GM19324 (cell line): Measurements from ENCODE around the gene CERS5.
"Not testable (repeated sequence)": the region's sequence is repeated elsewhere in the genome, so short reads cannot be mapped to it uniquely, and the experiment has no call there.

Experiments used
- ATAC-seq: cut with Tn5 transposase; IDR thresholded peaks from one replicate; pipeline ENCODE4 v1.9.1; 2021; ENCODE audit warnings: mild to moderate bottlenecking, moderate library complexity; ENCODE audit not compliant: unreplicated experiment, low FRiP score

CERS5 gene

DNA sequence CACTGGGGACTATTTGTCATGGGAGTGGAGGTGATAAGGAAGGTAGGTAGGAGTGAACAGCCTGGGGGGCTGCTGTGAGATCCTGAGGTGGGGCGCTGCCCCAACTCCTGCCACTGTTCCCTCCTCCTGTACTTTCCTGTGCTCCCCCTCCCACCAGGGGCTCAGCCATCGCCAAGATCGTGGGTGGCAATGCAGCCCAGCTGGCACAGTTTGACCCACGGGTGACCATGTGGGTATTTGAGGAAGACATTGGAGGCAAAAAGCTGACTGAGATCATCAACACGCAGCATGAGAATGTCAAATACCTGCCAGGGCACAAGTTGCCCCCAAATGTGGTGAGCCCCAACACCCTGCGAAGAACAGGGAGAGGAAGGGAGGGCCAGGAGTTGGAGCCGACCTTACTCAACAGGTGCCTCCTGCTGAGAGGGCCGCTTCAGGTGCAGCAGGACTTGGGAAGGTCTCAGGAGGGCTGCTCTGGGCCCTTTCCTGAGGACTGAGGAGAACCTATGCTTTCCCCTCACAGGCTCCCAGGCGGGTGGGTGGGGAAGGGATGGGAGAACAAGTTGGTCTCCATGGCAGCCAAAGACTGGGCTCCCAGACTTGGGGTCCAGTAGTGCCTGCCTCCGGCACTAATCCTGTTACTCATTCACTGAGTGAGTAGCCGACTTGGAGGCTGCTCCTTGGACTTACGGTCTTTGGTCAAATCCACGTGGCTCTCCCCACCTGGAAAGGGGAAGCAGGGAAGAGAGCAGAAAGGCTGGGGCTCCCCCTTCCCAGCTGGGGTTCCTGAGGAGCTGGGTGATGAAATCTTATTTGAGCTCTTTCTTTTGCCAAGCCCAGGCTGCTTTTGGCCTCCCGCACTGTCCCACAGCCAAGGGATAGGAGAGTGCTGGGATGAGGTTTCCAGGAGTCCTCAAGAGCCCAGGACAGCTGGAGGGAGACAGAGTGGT lies 62.5 kb downstream of the CERS5 start:
- ATAC-seq, result no peak

DNA sequence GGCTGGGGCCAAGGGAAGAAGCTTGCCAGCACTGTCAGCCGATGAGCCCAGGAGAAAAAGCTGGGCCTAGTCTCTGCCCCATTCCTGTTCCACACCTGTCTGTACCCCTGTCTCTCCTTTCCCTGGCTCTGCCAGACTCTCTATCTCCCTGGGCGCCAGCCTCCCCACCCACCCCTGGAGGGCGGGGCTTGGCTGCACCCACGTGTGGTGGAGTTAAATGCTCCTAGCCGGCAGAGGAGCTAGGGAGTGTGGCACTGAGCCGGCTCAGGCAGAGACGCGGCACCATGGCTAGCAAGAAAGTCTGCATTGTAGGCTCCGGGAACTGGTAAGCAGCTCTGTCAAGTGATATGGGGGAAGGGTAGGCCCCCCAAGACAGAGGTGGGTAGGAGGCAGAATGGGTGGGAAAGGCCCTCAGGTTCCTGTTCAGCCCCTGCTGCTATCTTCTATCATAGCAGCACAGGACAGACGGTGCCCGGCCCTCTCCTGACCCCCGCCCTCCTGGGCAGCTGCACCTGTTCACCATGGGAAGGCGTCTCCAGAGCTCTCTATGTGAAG lies 63.3 kb downstream of the CERS5 start, which contains the start of gene GPD1:
GPD1 (plus strand) TSS at position 242 of the 555 bp plus-strand sequence; CDS start at position 285, 43 bp downstream.
- ATAC-seq, result no peak

DNA sequence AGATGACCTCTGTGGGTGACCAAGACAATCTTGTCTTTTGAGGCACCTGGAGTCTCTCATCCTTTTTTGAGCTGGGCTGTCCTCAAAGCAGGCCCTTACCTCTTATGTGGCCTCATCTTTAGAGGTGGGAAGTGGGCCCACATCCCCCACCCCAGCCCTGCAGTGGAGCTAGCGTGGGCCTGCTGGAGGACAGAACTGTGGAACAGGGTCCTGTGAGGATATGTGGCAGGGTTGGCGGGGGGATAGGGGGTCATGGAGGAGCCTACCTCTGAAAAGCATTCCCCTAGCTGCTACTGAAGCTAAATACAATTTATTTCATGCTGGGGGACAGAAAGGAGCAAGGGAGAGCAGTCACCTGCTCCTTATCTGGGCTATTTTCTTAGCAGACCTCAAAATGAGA lies 63.8 kb downstream of the CERS5 start:
- ATAC-seq, result no peak

DNA sequence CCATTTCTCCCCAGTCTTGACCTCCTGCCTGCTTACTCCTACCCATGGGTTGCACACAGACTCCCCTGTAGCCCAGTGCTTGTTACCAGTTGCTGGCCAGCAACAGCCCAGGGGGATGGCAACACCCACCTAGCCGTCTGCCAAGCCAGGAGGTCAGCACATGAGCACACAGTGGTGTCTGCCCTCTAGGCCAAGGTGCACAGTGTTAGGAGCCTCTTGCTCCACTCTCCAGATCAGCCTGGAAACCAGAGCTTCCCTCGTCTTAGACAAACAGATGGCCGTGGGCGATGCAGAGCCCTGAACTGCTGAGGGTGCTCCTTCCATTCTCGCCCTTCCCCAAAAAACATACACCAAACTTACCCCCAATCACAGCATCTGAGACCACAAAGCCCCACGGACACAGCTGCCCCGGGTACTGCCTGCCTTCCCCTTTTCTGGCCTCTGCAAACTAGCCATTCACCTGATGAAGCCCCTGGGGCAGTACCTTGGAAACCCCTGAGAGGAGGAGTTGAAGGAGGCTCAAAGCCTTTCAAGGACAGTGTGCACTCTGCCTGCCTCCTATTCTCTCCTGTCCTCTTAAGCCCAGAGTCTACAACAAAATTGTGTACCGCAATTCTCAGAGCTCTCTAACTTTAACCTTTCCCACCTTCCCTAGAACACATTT lies 64.4 kb downstream of the CERS5 start:
- no peak for ATAC-seq

DNA sequence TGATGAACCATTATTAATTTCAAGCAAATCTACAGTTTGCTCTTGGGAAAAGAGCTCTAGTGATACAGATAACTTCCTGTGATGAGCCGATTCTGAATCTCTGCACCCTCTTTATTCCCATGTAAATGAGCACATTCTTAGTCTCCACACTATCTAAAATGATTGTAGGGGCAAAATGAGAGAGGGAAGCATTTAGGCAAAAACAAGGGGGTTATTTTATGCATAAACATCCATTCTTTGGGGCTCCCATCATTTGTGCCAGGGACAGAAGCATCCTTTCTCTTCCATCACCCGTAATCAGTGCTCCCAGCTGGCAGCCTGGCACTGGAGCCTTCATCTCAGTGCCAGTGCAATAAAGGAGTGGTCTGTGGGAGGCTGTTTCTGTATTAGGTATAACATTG lies 65.0 kb downstream of the CERS5 start:
- no peak for ATAC-seq

DNA sequence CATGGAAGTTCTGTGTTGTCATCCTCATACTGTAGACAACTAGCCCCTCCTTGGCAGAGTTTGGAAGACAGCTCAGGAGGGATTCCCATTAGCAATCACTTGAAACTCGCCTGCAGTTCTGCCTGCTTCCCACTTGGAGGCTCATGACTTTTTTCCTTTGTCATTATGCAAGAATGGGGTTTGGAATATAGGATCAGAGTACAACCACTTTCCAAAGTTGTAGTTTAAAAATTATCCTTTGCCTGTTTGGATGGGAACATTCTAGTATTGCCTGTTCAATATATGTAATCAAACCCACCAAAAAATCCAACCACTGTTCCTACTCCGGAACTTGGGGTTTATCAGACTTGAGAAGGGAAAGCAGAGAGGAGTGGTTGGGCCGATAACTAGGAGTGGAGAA lies 65.5 kb downstream of the CERS5 start:
- no peak for ATAC-seq

DNA sequence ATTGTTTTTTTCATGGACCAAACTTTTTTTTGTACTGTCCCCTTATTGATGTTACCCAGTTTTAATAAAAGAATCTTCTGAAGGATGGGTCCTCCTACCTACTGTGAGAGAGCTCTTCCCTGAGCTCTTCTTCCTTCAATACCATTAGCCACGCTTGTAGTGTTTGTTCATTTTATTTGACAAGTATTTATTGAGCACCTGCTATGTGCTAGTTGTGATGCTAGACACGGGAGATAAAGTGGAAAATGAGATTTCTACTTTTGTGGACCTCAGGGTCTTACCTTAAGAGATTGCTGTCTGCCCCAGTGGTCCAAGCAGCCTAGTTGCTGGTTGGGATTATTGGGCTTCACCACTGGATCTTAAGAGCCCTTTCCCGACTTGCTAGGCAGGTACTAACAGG lies 66.6 kb downstream of the CERS5 start:
- no peak for ATAC-seq

DNA sequence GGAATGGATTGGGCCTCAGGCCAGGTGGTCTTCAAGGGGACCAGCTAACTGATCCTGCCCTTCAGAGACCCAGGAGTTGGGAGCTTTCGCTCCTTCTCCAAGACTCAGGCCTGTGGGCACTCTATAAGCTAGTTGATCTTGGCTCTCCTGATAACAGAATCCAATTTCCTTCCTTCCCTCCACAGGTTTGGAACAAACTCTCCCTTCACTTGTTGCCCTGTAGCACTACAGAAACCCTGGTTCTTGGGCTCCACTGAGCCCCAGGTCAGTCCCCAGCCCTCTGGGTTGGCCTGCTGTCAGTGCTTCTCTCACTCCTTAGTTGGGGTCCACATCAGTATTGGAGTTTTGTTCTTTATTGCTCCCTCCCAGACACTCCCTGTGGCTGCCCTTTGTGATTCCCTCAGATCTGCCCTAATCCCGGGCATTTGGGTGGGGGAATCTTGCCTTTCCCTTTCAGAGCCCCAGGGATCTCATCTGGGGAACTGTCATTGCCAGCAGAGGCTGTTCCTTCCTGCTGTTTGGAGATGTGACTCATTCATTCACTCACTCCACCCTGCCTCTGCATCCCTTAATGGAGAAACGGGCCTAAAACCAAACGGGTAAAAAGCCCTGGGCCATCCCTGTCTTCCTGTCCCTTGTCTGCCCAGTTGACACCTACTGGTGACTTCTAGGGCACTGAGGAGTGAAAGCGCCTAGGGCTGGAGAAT lies 67.7 kb downstream of the CERS5 start:
- ATAC-seq, result no peak

DNA sequence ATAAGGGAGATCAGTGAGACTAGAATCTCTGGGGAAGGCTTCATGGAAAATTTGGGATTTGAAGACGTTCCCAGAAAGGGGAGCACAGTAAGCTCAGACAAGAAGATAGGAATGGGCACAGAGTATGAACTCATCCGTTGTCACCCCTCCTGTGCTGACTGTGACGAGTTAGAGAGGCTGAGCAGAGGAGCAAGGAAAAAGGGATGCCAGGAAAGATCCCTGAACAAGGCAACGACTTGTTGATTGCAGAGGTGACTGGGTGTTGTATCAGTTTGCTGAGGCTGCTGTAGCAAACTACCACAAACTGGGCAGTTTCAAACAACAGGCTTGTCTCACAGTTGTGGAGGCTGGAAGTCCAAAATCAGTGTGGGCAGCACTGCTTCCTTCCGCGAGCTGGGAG lies 69.2 kb downstream of the CERS5 start:
- no peak for ATAC-seq

DNA sequence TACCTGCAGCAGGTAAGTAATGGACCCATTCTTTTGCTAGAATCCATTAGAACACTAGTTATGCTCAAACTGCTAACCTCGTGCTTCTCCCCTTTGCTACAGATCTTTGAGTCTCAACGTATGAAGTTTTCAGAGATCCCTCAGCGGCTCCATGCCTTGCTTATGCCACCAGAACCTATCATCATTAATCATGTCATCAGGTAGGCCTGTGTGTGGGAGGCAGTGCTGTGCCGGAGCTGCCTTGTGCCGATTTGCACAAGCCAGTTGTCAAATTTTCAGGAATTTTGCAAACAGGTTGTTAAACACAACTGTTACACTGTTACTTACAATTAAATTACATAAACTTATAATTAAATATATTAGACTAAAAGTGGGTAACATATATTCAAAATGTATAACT lies 76.8 kb downstream of the CERS5 start:
- no peak for ATAC-seq

DNA sequence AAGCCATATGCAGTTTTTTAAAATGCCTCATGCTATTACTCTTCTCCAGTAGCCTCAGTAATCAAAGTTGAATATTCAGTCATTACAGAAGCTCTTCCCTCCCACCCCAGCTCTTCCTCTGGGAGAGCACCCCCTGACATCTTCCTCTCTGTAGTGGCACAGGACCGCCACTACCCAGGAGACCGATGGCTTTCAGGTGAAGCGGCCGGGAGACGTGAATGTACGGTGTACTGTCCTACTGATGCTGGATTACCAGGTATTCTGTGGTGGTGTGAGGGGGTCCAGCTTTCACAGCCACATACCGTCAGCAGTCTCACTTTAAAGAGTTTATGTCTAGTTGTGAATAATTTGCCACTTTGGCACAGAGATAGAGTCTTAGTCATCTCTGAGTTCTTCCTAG lies 77.4 kb downstream of the CERS5 start:
- ATAC-seq, result no peak

DNA sequence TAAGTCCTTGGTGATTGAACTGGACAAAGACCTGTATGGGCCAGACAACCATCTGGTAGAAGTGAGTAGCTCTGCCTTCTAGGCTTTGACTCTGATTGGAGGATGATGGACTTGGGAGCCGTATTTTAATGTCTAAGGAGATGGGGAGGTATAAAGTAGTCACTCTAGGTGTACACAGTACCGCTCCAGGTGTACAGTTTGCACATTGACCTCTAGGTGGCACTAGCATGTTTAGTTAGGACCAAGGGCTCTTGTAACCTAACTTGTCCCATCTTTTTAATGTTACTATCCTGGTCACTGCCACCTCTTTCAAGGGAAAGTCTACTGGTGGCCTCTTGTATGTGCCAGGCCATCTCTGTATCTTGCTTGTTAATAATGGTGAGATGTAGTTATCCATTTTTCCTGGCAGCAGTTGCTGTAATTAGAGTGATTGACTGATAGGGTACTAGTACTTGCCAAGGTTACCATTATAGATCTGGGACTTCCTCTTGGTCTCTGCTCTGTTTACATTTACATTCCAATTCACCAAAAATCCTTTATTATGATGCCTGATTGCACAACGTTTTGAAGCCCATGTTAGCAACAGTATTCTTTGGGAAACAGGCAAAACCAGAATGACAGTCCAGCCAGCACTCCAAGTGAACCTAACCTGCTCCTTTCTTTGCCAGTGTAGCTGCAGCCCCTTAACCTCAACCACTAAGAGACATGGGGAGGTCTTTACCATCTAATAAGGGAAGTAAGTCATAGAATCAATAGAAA lies 78.4 kb downstream of the CERS5 start:
- ATAC-seq, result no peak

DNA sequence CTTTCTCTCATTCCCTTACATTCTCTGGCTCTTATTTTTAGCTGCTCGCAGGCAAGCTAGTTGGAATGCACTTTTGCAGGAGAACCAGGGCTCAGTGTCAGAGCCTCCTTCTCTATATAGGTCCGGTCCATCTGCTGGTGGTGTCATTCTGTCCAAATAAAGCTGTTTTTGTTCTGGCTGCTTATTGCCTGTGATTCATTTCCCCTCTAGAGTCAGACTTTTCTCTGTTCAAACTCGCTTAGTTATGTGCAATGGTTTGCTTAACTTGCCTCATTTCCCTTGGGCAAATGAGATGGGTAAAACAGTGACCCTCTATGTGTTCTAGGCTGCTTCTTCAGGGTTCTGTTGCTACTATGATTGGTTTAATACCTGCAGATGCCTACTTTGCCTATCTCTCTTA lies 79.2 kb downstream of the CERS5 start:
- ATAC-seq, result no peak

DNA sequence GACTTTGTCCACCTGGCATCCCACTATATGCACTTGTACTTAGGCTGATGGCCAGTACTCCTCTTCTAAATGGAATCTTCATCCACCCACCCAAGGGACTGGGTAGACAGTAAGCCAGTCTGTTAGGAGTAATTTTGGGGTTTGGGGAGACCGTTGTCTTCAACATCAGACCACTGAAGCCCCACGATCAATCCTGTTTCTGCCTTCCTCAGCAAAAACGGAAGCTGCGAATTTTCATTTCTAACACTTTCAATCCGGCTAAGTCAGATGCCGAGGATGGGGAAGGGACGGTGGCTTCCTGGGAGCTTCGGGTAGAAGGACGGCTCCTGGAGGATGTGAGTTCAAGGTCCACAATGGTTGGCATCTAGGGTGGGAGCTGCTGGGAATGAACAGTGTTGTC lies 80.0 kb downstream of the CERS5 start:
- no peak for ATAC-seq

DNA sequence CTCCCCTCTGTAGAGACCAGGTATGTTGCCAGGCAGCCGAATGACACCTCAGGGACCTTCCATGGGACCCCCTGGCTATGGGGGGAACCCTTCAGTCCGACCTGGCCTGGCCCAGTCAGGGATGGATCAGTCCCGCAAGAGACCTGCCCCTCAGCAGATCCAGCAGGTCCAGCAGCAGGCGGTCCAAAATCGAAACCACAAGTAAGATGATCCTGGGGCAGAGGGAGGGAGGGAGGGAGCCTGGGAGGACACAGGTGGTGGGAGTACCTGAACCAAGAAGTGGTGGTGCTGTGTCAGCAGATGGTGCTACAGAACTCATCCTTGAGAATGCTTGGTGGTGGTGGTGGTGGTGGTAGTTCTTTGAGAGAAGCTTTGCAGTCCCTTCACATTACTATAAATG lies 81.0 kb downstream of the CERS5 start:
- no peak for ATAC-seq

DNA sequence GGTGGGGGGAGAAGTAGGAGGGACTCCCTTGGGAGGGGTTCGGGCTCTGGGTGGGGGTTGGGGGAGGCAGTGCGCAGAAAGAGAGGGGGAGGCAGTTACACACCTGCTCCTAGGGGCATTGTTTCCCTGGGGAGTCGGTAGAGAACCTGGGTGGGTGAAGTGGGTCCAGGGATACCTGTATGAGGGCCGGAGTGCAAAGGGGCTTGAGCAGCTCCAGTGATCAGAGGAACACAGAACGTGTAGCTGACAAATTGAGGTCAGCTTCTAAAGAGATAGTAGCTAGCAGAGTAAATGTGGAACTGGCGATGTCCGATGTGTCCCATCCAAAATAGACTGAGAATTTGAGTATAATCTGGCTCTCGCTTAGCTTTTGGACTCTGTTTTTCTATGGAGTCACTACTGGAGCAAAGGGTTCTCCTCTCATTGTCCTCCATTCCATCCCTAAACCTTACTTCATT lies 81.5 kb downstream of the CERS5 start:
- no peak for ATAC-seq

DNA sequence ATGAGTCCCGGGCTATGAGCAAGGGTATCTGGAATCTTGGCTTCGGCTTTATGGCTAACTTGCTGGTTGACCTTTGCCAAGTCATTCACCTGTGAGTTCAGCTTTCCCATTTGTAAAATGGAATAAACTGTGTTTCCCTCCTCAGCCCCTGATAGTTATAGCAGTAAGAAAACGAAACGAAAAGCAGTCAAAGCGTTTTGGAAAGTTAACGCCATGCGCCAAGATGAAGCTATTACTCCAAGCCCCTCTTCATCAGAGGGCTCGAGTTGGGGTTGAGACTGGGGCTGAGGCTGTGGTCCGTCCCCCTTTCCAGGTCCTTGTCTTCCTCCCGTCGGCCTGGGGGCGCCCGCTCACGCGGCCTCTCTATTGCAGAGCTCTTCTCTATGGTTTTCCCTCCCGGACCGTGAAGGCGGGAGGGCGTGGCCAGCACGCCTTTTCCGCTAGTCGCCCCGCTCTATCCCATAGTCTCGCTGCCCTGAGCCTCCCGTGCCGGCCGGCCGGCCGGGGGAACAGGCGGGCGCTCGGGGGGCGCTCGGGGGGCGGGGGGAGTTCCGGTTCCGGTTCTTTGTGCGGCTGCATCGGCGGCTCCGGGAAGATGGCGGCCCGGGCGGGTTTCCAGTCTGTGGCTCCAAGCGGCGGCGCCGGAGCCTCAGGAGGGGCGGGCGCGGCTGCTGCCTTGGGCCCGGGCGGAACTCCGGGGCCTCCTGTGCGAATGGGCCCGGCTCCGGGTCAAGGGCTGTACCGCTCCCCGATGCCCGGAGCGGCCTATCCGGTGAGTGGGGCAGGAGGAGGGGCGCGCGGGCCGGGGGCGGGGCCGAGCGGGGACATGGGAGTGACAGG lies 82.2 kb downstream of the CERS5 start, which contains the start of gene SMARCD1:
SMARCD1 (plus strand) TSS at position 568 of the 840 bp plus-strand sequence; CDS start at position 596, 28 bp downstream.
- ATAC-seq, result peak; percentile 89

DNA sequence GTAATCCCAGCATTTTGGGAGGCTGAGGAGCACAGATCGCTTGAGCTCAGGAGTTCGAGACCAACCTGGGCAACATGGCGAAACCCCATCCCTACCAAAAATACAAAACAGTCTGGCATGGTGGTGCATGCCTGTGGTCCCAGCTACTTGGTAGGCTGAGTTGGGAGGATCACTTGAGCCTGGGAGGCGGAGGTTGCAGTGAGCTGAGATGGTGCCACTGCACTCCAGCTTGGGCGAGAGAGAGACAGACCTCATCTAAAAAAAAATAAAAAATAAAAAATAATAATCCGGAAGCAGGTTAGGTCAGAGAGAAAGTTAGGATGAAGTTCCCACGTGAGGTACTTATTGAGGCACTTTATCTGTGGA lies 82.8 kb downstream of the CERS5 start:
- not testable (repeated sequence) for ATAC-seq

DNA sequence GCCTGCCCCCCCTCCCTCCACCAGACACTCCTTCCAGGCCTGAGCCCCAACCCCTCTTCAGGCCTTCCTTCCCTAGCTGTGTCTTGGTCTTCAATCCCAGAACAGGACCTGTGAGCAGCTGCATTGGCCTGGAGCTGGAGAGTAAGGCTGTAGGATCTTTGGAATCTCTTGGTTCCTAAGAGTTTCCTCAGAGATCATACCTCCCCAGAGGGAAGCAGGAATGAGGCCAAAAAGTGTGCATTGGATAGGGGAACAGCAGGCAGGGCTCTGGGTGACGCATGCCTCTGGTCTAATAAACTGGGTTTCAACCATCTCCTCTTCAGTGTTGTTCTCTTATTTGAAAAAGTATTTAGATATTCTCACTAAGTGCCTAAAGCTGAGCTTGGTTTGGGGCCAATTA lies 83.9 kb downstream of the CERS5 start:
- no peak for ATAC-seq
